ENCODE data around the gene SLX1B. TPM values are rescaled to one million over a fixed set of nuclear protein-coding genes. Genes with fewer than 3 reads are reported as not detected.
"Not testable (repeated sequence)": the region's sequence is repeated elsewhere in the genome, so short reads cannot be mapped to it uniquely, and the experiment has no call there.

Gene SLX1B
- total and polyA plus RNA-seq, 10 of the 15 experiments (the other 5 are each of a cell fraction or from before 2014, with no cell fraction given), result 1.6 to 24.1 (median 10.6) TPM

- DNase-seq (ENCODE audit: low read depth, low spot score); in situ Hi-C loops (cut with MboI); intact Hi-C loops (cut with micrococcal nuclease; ENCODE audit: unreplicated experiment); CTCF ChIA-PET; BruUV-seq (replicated peaks); H3K36me3 ChIP-seq (ENCODE audit: control insufficient read depth in 2 of 2, insufficient read depth in 2 of 2, low read length in 1 of 2); H4K20me1 ChIP-seq (ENCODE audit: control insufficient read depth, insufficient read depth); SMC1A ChIA-PET (ENCODE audit: uncharacterized antibody, unreplicated experiment); H3K4me3 ChIP-seq; H3K4me1 ChIP-seq (ENCODE audit: control insufficient read depth, insufficient read depth, low read length); FAIRE-seq; H3K9ac ChIP-seq (ENCODE audit: control insufficient read depth, insufficient read depth, low read length); H3K79me2 ChIP-seq (ENCODE audit: control insufficient read depth, insufficient read depth, low read length); H3K27me3 ChIP-seq (replicated peaks in 1 of 2; ENCODE audit: control insufficient read depth in 2 of 2, insufficient read depth in 2 of 2, low read length in 1 of 2); H3K27ac ChIP-seq (ENCODE audit: control insufficient read depth, insufficient read depth); RAD21 ChIA-PET (ENCODE audit: unreplicated experiment); H3K9me3 ChIP-seq (replicated peaks; ENCODE audit: control insufficient read depth, insufficient read depth, low read length); H2AFZ ChIP-seq (ENCODE audit: control insufficient read depth, low read depth, low read length); H3K4me2 ChIP-seq (ENCODE audit: control insufficient read depth, insufficient read depth); POLR2A ChIA-PET: not testable (repeated sequence)
- WGBS (ENCODE audit: insufficient coverage, insufficient replicate concordance, low lambda C conversion rate, missing lambda C conversion rate), result no CpG with 5 or more reads among the region's 33 CpGs
- peak; percentile 46 for ATAC-seq
Observed at GRCh38 chr16:29466904-29467303, 12.6 kb downstream of the SLX1B start.

GRCh38 chr16:29467654-29468366, 13.5 kb downstream of the SLX1B start:
- FAIRE-seq; H3K4me1 ChIP-seq (ENCODE audit: control insufficient read depth, insufficient read depth, low read length); H3K4me3 ChIP-seq; CTCF ChIA-PET; H3K9me3 ChIP-seq (replicated peaks; ENCODE audit: control insufficient read depth, insufficient read depth, low read length); BruUV-seq (replicated peaks); DNase-seq (ENCODE audit: low read depth, low spot score); H3K27ac ChIP-seq (ENCODE audit: control insufficient read depth, insufficient read depth); H2AFZ ChIP-seq (ENCODE audit: control insufficient read depth, low read depth, low read length); SMC1A ChIA-PET (ENCODE audit: uncharacterized antibody, unreplicated experiment); RAD21 ChIA-PET (ENCODE audit: unreplicated experiment); H3K4me2 ChIP-seq (ENCODE audit: control insufficient read depth, insufficient read depth); H4K20me1 ChIP-seq (ENCODE audit: control insufficient read depth, insufficient read depth); intact Hi-C loops (cut with micrococcal nuclease; ENCODE audit: unreplicated experiment); H3K79me2 ChIP-seq (ENCODE audit: control insufficient read depth, insufficient read depth, low read length); H3K36me3 ChIP-seq (ENCODE audit: control insufficient read depth in 2 of 2, insufficient read depth in 2 of 2, low read length in 1 of 2); in situ Hi-C loops (cut with MboI); POLR2A ChIA-PET; H3K27me3 ChIP-seq (replicated peaks in 1 of 2; ENCODE audit: control insufficient read depth in 2 of 2, insufficient read depth in 2 of 2, low read length in 1 of 2); H3K9ac ChIP-seq (ENCODE audit: control insufficient read depth, insufficient read depth, low read length): not testable (repeated sequence)
- peak; percentile 49 for ATAC-seq
- whole genome bisulfite sequencing (ENCODE audit: insufficient coverage, insufficient replicate concordance, low lambda C conversion rate, missing lambda C conversion rate), result no CpG with 5 or more reads among the region's 10 CpGs

- H3K4me1 ChIP-seq (ENCODE audit: control insufficient read depth, insufficient read depth, low read length); H3K4me3 ChIP-seq; H3K36me3 ChIP-seq (ENCODE audit: control insufficient read depth in 2 of 2, insufficient read depth in 2 of 2, low read length in 1 of 2); intact Hi-C loops (cut with micrococcal nuclease; ENCODE audit: unreplicated experiment); in situ Hi-C loops (cut with MboI); H3K9ac ChIP-seq (ENCODE audit: control insufficient read depth, insufficient read depth, low read length); CTCF ChIA-PET; H3K9me3 ChIP-seq (replicated peaks; ENCODE audit: control insufficient read depth, insufficient read depth, low read length); BruUV-seq (replicated peaks); H3K79me2 ChIP-seq (ENCODE audit: control insufficient read depth, insufficient read depth, low read length); H3K4me2 ChIP-seq (ENCODE audit: control insufficient read depth, insufficient read depth); SMC1A ChIA-PET (ENCODE audit: uncharacterized antibody, unreplicated experiment); H4K20me1 ChIP-seq (ENCODE audit: control insufficient read depth, insufficient read depth); DNase-seq (ENCODE audit: low read depth, low spot score); H3K27ac ChIP-seq (ENCODE audit: control insufficient read depth, insufficient read depth); H3K27me3 ChIP-seq (replicated peaks in 1 of 2; ENCODE audit: control insufficient read depth in 2 of 2, insufficient read depth in 2 of 2, low read length in 1 of 2); RAD21 ChIA-PET (ENCODE audit: unreplicated experiment); H2AFZ ChIP-seq (ENCODE audit: control insufficient read depth, low read depth, low read length); POLR2A ChIA-PET; FAIRE-seq; ATAC-seq: not testable (repeated sequence)
- 26% methylated on average over 4 of the region's 6 CpGs for WGBS (ENCODE audit: insufficient coverage, insufficient replicate concordance, low lambda C conversion rate, missing lambda C conversion rate)
Observed at GRCh38 chr16:29469660-29470059, 15.3 kb downstream of the SLX1B start.

- H3K9ac ChIP-seq (ENCODE audit: control insufficient read depth, insufficient read depth, low read length); H2AFZ ChIP-seq (ENCODE audit: control insufficient read depth, low read depth, low read length); FAIRE-seq; DNase-seq (ENCODE audit: low read depth, low spot score); ATAC-seq; H3K4me3 ChIP-seq; H3K27ac ChIP-seq (ENCODE audit: control insufficient read depth, insufficient read depth); POLR2A ChIA-PET; SMC1A ChIA-PET (ENCODE audit: uncharacterized antibody, unreplicated experiment); H3K36me3 ChIP-seq (ENCODE audit: control insufficient read depth in 2 of 2, insufficient read depth in 2 of 2, low read length in 1 of 2); H4K20me1 ChIP-seq (ENCODE audit: control insufficient read depth, insufficient read depth); H3K79me2 ChIP-seq (ENCODE audit: control insufficient read depth, insufficient read depth, low read length); H3K9me3 ChIP-seq (replicated peaks; ENCODE audit: control insufficient read depth, insufficient read depth, low read length); H3K4me1 ChIP-seq (ENCODE audit: control insufficient read depth, insufficient read depth, low read length); BruUV-seq (replicated peaks); H3K27me3 ChIP-seq (replicated peaks in 1 of 2; ENCODE audit: control insufficient read depth in 2 of 2, insufficient read depth in 2 of 2, low read length in 1 of 2); CTCF ChIA-PET; in situ Hi-C loops (cut with MboI); intact Hi-C loops (cut with micrococcal nuclease; ENCODE audit: unreplicated experiment); H3K4me2 ChIP-seq (ENCODE audit: control insufficient read depth, insufficient read depth); RAD21 ChIA-PET (ENCODE audit: unreplicated experiment): not testable (repeated sequence)
- no CpG with 5 or more reads among the region's 4 CpGs for WGBS (ENCODE audit: insufficient coverage, insufficient replicate concordance, low lambda C conversion rate, missing lambda C conversion rate)
Observed at GRCh38 chr16:29472065-29472464, 17.7 kb downstream of the SLX1B start.
